Testis (tissue), 3 donors: ENCODE results near the gene HOXC12. TPM values are rescaled to one million over a fixed set of nuclear protein-coding genes. Genes with fewer than 3 reads are reported as not detected.

Experiments used
- DNase-seq: peaks from one replicate; pipeline ENCODE4 v3.0.0-alpha.2; 2019
- H3K27ac ChIP-seq, 2 donors: fragments of 200-600 bp; sonication (generic); one replicate each; pipeline ENCODE4 v1.5.1; 2019
- H3K27me3 ChIP-seq: fragments of 200-600 bp; sonication (generic); one replicate; pipeline ENCODE4 v1.5.1; 2019
- H3K36me3 ChIP-seq: fragments of 200-600 bp; sonication (generic); one replicate; pipeline ENCODE4 v1.5.1; 2017; ENCODE audit warnings: low read depth; ENCODE audit errors: missing control alignments
- H3K4me1 ChIP-seq: fragments of 200-600 bp; sonication (generic); one replicate; pipeline ENCODE4 v1.5.1; 2019
- H3K4me3 ChIP-seq, 2 donors: fragments of 200-600 bp; sonication (generic); one replicate each; pipeline ENCODE4 v1.5.1; 2017 to 2019
- H3K9me3 ChIP-seq: fragments of 200-600 bp; sonication (generic); one replicate; pipeline ENCODE4 v1.5.1; 2017
- POLR2A ChIP-seq: fragments of 450-650 bp; IDR thresholded peaks from one replicate; pipeline ENCODE4 v1.6.1; 2017; ENCODE audit warnings: antibody characterized with exemption, mild to moderate bottlenecking, moderate library complexity
- WGBS, 2 donors: methylation state at CpG; one replicate each; pipeline ENCODE4 v1.1.5; 2018; 5-methylcytosine and 5-hydroxymethylcytosine counted together
- intact Hi-C: fragments of 100-400 bp; cut with DNase I; formaldehyde crosslinking; loops from one replicate; pipeline ENCODE4 v1.15.1; 2023; ENCODE audit warnings: low total_unique reads
- polyA plus RNA-seq: library from polyadenylated mRNA; stranded (reverse); fragments of 350-450 nt; fragmentation: Illumina TruSeq; extraction: RNeasy Lipid Tissue Mini Kit (QIAGEN cat#74804); gene quantifications from one replicate; pipeline ENCODE4 v1.2.3, GENCODE V29; 2014; ENCODE audit warnings: low read depth, low replicate concordance; ENCODE audit not compliant: insufficient read depth
- total RNA-seq, 2 donors: library from RNA; depleted of rRNA; stranded (reverse); fragments of >200 nt; gene quantifications; one replicate each; pipeline ENCODE4 v1.2.3, GENCODE V29; 2016
- TF ChIP-seq, protein P1 (sequence below), 3 experiments: fragments of 450-650 bp in 2 of 3; fragments of 200-600 bp in 1 of 3; sonication (generic) in 1 of 3; IDR thresholded peaks; one replicate each; pipeline ENCODE4 v1.5.1; 2016 to 2019; ENCODE audit warnings: antibody characterized with exemption in 3 of 3, mild to moderate bottlenecking in 2 of 3, moderate library complexity in 1 of 3

HOXC12 gene
- total and polyA plus RNA-seq, 3 donors from 2014 or later, result 0.06 TPM; not detected in 2

GRCh38 chr12:53996240-53997203, 41.8 kb downstream of the HOXC12 start:
- WGBS, 2 donors, result 50 to 56% methylated on average over 29 of the region's 29 CpGs
- TF ChIP-seq, protein P1, sequence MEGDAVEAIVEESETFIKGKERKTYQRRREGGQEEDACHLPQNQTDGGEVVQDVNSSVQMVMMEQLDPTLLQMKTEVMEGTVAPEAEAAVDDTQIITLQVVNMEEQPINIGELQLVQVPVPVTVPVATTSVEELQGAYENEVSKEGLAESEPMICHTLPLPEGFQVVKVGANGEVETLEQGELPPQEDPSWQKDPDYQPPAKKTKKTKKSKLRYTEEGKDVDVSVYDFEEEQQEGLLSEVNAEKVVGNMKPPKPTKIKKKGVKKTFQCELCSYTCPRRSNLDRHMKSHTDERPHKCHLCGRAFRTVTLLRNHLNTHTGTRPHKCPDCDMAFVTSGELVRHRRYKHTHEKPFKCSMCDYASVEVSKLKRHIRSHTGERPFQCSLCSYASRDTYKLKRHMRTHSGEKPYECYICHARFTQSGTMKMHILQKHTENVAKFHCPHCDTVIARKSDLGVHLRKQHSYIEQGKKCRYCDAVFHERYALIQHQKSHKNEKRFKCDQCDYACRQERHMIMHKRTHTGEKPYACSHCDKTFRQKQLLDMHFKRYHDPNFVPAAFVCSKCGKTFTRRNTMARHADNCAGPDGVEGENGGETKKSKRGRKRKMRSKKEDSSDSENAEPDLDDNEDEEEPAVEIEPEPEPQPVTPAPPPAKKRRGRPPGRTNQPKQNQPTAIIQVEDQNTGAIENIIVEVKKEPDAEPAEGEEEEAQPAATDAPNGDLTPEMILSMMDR (IDR thresholded peaks at IDR 0.05), result no peak
- no peak for TF ChIP-seq POLR2A
- Histone ChIP-seq H3K36me3 (no peaks in the 10 kb centered on the region), H3K27me3 (peaks cover 3% of the 10 kb centered on the region), H3K27ac (peak overlapping the region in 1 of 2 donors; percentile 39), H3K9me3 (no peaks in the 10 kb centered on the region), H3K4me3 (peak overlapping the region in 1 of 2 donors; percentile 38), H3K4me1 (peaks cover 38% of the 10 kb centered on the region)
- no peak for DNase-seq
- intact Hi-C loops, result no loop called here

DNA sequence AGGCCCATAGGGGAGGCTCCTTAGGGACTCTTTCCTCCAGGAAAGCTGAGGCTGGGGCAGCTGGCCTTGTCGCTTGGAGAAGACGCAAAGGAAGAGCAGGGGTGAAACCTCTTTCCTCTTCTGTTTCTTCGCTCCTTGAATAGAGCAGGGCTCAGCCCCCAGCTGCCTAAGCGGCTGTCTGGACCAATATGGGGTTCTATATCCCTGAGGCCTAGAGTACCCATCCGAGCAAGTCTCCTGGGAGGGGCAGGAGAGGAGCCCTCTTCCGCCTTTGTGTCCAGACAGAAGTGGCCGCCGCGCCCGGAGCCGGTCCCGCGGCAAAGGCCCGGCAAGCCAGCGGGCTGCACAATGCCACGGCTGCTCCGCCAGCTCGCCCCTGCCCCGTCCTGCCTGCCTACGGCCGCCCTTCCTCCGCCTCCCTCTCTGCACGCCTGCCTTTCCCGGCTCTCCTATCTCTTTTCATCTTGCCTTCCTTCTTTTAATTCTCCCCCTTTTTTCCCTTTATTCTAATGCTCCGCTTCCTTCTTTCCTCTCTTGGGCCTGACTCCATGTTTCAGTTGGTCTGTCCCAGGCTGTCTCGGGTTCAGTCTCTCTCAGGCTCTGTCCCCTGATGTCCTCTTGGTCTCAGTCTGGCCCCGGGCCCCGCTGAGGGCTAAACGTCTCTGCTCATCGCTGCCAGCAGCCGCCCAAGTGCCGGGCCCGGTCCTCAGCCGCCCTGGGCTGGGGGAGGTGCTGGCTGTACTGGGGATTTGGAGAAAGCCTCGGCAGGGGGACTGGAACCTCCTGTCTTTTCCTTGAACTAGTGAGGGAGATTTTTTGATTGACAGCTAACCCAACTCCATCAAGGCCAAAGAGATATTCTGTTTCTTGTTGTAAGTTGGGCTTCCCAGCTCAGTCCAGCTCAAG, 42.8 kb downstream of the HOXC12 start:
- Histone ChIP-seq H3K4me1 (peaks cover 40% of the 10 kb centered on the region), H3K27ac (no peak overlapping the region), H3K4me3 (no peak overlapping the region), H3K27me3 (peaks cover 3% of the 10 kb centered on the region), H3K36me3 (no peaks in the 10 kb centered on the region), H3K9me3 (no peaks in the 10 kb centered on the region)
- WGBS, 2 donors, result 31 to 41% methylated on average over 33 to 35 of the region's 35 CpGs
- no peak for DNase-seq
- intact Hi-C loops, result no loop called here
- TF ChIP-seq, protein P1 (IDR thresholded peaks at IDR 0.05), result no peak
- no peak for TF ChIP-seq POLR2A

GRCh38 chr12:53998110-53998899, 43.6 kb downstream of the HOXC12 start:
- no peak for DNase-seq
- TF ChIP-seq POLR2A, result no peak
- TF ChIP-seq, protein P1 (IDR thresholded peaks at IDR 0.05), result no peak
- WGBS, 2 donors, result 32 to 34% methylated on average over 8 to 11 of the region's 11 CpGs
- intact Hi-C loops, result no loop called here
- Histone ChIP-seq H3K36me3 (no peaks in the 10 kb centered on the region), H3K27me3 (peaks cover 3% of the 10 kb centered on the region), H3K27ac (no peak overlapping the region), H3K4me3 (no peak overlapping the region), H3K4me1 (peaks cover 40% of the 10 kb centered on the region), H3K9me3 (no peaks in the 10 kb centered on the region)

GRCh38 chr12:53998900-53999236, 44.2 kb downstream of the HOXC12 start:
- no peak overlapping the region for H3K27ac ChIP-seq

More at GRCh38 chr12:53998900-53999236, 44.2 kb downstream of the HOXC12 start:
- Histone ChIP-seq H3K9me3 (no peaks in the 10 kb centered on the region), H3K36me3 (no peaks in the 10 kb centered on the region), H3K4me3 (no peak overlapping the region), H3K4me1 (peaks cover 40% of the 10 kb centered on the region), H3K27me3 (peaks cover 3% of the 10 kb centered on the region)
- no peak for DNase-seq
- TF ChIP-seq POLR2A, result no peak
- WGBS, 2 donors, result 16 to 18% methylated on average over 13 of the region's 13 CpGs
- intact Hi-C loops, result no loop called here
